ENCODE measurements around the gene SDCBP2. TPM values are rescaled to one million over a fixed set of nuclear protein-coding genes. Genes with fewer than 3 reads are reported as not detected.

SDCBP2 gene
- total and polyA plus RNA-seq, 2 experiments from 2014 or later, result 3.2 to 5.3 TPM

DNA sequence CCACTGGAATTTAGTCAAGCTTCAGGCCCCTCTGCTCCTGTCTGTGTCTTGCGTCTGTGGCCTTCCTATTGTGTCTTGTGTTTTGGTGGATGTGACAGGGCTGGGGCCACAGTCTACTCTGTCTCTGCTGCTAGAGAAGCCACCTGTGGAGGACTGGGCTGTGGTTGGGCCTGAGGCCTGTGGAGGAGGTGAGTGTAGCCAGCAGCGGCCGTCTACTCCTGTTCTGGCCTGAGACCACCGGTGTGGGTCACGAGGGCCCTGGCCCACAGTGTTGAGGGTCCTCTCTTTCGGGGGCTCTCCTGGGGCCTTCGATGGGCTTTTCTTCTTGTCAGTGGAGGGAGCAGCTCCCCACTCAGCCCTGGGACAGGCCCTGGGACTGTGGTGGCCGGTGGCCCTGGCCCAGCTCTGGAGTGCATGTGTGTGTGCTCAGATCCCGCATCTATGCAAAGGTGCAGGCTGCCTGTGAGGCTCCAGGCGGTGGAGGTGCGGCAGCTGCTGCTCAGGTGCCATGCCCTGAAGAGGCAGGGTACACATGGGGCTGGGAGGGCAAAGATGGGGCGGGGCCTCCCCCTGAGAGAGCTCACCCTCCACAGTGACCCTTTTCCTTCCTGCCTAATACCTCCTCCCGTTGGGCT is 20.8 kb downstream of the SDCBP2 start (continued):
- TF ChIP-seq, protein P1, sequence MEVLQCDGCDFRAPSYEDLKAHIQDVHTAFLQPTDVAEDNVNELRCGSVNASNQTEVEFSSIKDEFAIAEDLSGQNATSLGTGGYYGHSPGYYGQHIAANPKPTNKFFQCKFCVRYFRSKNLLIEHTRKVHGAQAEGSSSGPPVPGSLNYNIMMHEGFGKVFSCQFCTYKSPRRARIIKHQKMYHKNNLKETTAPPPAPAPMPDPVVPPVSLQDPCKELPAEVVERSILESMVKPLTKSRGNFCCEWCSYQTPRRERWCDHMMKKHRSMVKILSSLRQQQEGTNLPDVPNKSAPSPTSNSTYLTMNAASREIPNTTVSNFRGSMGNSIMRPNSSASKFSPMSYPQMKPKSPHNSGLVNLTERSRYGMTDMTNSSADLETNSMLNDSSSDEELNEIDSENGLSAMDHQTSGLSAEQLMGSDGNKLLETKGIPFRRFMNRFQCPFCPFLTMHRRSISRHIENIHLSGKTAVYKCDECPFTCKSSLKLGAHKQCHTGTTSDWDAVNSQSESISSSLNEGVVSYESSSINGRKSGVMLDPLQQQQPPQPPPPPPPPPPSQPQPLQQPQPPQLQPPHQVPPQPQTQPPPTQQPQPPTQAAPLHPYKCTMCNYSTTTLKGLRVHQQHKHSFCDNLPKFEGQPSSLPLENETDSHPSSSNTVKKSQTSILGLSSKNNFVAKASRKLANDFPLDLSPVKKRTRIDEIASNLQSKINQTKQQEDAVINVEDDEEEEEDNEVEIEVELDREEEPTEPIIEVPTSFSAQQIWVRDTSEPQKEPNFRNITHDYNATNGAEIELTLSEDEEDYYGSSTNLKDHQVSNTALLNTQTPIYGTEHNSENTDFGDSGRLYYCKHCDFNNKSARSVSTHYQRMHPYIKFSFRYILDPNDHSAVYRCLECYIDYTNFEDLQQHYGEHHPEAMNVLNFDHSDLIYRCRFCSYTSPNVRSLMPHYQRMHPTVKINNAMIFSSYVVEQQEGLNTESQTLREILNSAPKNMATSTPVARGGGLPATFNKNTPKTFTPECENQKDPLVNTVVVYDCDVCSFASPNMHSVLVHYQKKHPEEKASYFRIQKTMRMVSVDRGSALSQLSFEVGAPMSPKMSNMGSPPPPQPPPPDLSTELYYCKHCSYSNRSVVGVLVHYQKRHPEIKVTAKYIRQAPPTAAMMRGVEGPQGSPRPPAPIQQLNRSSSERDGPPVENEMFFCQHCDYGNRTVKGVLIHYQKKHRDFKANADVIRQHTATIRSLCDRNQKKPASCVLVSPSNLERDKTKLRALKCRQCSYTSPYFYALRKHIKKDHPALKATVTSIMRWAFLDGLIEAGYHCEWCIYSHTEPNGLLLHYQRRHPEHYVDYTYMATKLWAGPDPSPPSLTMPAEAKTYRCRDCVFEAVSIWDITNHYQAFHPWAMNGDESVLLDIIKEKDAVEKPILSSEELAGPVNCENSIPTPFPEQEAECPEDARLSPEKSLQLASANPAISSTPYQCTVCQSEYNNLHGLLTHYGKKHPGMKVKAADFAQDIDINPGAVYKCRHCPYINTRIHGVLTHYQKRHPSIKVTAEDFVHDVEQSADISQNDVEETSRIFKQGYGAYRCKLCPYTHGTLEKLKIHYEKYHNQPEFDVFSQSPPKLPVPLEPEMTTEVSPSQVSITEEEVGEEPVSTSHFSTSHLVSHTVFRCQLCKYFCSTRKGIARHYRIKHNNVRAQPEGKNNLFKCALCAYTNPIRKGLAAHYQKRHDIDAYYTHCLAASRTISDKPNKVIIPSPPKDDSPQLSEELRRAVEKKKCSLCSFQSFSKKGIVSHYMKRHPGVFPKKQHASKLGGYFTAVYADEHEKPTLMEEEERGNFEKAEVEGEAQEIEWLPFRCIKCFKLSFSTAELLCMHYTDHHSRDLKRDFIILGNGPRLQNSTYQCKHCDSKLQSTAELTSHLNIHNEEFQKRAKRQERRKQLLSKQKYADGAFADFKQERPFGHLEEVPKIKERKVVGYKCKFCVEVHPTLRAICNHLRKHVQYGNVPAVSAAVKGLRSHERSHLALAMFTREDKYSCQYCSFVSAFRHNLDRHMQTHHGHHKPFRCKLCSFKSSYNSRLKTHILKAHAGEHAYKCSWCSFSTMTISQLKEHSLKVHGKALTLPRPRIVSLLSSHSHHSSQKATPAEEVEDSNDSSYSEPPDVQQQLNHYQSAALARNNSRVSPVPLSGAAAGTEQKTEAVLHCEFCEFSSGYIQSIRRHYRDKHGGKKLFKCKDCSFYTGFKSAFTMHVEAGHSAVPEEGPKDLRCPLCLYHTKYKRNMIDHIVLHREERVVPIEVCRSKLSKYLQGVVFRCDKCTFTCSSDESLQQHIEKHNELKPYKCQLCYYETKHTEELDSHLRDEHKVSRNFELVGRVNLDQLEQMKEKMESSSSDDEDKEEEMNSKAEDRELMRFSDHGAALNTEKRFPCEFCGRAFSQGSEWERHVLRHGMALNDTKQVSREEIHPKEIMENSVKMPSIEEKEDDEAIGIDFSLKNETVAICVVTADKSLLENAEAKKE (CRISPR knock-in tag; IDR thresholded peaks at IDR 0.05), result no peak
- no peak for TF ChIP-seq JUNB (IDR thresholded peaks at IDR 0.05; ENCODE audit: unreplicated experiment)

DNA sequence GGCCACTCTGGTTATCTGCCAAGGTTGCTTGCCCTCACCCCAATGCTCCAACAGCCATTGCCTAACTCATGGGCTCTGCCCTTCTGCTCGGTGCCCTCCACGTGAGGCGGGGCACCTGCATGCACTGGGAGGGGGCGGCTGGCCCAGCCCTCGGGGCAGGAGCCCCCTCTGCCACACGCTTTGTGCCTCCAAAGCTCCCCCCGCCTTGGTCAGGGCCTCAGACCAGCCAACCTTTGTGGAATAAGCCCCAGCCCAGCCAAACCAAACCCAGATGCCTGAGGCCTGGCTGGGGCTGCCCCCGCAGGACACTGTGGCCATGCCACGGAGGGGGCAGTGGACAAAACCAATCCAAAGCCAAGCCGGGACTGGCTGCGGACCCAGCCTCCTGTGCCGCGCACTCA is 21.4 kb downstream of the SDCBP2 start:
- H3K9me2 ChIP-seq (ENCODE audit: insufficient read depth), result no peaks in the 10 kb centered on the region
- no peaks in the 10 kb centered on the region for H3F3A ChIP-seq (replicated peaks; ENCODE audit: low read depth)
- H3K27ac Mint-ChIP-seq, result no peak overlapping the region
- no peak overlapping the region for H3K4me3 Mint-ChIP-seq
- H3K4me3 ChIP-seq, result no peak overlapping the region
- peaks cover 14% of the 10 kb centered on the region for H3K4me1 Mint-ChIP-seq
- no peaks in the 10 kb centered on the region for H3K9me3 Mint-ChIP-seq
- no peak overlapping the region for H3K27ac ChIP-seq (ENCODE audit: low read depth)
- no peaks in the 10 kb centered on the region for H3K79me2 ChIP-seq (replicated peaks; ENCODE audit: insufficient read depth)
- H3K27me3 Mint-ChIP-seq (ENCODE audit: insufficient read depth, low read depth, poor library complexity), result peaks cover 4% of the 10 kb centered on the region
- H2AFZ ChIP-seq, result no peak overlapping the region
- TF ChIP-seq NANOG (IDR thresholded peaks at IDR 0.05; ENCODE audit: borderline replicate concordance), result no peak
- TF ChIP-seq, protein P2, sequence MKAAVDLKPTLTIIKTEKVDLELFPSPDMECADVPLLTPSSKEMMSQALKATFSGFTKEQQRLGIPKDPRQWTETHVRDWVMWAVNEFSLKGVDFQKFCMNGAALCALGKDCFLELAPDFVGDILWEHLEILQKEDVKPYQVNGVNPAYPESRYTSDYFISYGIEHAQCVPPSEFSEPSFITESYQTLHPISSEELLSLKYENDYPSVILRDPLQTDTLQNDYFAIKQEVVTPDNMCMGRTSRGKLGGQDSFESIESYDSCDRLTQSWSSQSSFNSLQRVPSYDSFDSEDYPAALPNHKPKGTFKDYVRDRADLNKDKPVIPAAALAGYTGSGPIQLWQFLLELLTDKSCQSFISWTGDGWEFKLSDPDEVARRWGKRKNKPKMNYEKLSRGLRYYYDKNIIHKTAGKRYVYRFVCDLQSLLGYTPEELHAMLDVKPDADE (IDR thresholded peaks at IDR 0.05), result no peak
- TF ChIP-seq, protein P1 (CRISPR knock-in tag; IDR thresholded peaks at IDR 0.05), result no peak
- no peak for TF ChIP-seq EZH2phosphoT487 (IDR thresholded peaks at IDR 0.05; ENCODE audit: unreplicated experiment)
- H3K4me1 ChIP-seq (ENCODE audit: insufficient read depth), result 0 out of 2 replicates have a peak, but pooled peaks cover 5% of the 10 kb centered on the region
- no peak overlapping the region for H3K4me2 ChIP-seq
- no peak for ATAC-seq
- H3K27me3 ChIP-seq (ENCODE audit: insufficient read depth), result peaks cover 4% of the 10 kb centered on the region; the same call in 1 of the 2 replicates
- H3K36me3 ChIP-seq (ENCODE audit: insufficient read depth), result no peaks in the 10 kb centered on the region
- DNase-seq (ENCODE audit: low spot score), result no peak
- peaks cover 3% of the 10 kb centered on the region; the same call in 2 of the 3 replicates for H3K36me3 Mint-ChIP-seq (ENCODE audit: low read depth)
- no peaks in the 10 kb centered on the region for H4K20me1 ChIP-seq (replicated peaks; ENCODE audit: insufficient read depth)

Data from GM23338 (cell line).